ENCODE measurements around the gene VPS35. TPM values are rescaled to one million over a fixed set of nuclear protein-coding genes. Genes with fewer than 3 reads are reported as not detected.
"Not testable (repeated sequence)": the region's sequence is repeated elsewhere in the genome, so short reads cannot be mapped to it uniquely, and the experiment has no call there.

VPS35 gene
- total RNA-seq, 1 donor from 2014 or later = 81.5 TPM

DNA sequence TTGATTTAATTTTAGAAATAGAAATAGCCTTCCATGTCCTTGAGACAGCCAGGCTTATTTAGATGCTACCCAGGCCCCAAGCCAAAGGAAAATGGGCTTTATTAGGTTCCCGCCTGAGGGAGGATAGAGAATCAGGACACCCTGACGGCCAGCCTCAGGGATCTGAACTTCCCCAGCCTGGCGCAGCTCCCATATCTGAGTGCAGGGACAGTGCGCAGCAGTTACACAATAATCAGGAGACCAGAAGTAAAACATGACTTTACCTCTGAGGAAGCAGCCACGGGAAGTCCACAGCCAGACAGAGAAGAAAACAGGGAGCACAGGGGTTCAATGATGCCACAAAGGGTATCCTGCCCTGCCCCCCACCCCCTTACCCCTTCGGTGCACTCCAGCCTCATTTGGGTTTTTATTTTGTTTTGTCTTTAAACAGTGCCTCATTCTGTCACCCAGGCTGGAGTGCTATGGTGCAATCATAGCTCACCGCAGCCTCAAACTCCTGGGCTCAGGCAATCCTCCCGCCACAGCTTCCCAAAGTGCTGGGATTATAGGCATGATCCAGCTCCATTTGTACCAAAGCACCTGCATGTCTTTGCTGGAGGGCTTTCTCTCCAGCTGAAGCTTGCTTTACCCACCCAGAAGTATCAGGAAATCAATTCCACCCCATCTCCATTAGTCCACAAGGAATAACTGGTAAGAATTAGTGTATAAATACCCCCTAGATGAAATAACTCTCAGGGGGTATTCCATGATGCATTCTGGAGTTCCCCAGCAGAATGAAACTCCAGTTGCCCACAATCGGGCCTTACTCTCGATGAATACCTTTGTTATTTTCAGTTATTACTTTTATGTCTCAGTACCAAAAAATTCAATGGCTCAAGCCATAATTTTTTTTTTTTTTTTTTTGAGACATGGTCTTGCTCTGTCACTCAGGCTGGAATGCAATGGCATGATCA, 22.4 kb upstream of the VPS35 start:
- DNase-seq = no peak

DNA sequence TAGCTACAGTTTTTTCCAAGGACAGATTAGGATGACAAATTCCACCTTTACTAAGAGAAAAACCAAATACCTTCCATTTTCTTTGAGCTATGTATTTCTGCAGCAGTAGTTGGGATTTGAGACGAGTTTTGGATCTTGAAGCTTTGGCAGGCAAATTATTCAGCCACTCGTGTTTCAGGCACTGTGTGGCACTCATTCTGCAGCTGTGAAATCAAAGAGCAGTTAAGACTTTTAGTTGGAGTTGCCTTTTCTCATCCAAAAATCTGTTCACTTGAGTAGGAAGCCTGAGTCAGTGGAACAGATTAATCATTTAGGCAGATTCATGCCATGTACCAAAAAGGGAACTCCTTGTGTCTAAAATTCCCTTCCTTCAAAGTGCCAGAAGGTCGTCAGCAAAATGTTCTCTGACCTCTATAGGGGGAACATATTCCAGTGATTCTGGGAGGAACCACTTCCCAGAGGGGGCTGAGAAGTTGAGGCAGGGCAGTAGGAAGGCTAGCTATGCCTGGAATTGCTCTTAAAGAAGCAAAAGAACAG, 20.6 kb upstream of the VPS35 start:
- DNase-seq = no peak

DNA sequence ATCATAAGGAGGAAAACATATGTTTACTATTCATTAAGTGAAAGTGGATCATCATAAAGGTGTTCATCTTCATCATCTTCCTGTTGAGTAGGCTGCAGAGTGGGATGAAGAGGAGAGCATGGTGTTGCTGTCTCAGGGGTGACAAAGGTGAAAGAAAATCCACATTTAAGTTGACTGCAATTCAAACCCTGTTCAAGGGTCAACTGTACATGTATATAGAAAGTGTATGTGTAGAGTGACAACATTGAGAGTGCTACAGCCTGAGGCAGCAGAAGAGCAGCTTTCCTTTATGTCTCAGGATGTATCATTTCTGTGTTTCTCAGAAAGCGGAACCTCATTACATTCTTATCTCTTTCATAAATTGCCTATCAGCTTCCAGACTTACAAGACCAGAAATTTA, 17.7 kb upstream of the VPS35 start:
- DNase-seq = no peak

DNA sequence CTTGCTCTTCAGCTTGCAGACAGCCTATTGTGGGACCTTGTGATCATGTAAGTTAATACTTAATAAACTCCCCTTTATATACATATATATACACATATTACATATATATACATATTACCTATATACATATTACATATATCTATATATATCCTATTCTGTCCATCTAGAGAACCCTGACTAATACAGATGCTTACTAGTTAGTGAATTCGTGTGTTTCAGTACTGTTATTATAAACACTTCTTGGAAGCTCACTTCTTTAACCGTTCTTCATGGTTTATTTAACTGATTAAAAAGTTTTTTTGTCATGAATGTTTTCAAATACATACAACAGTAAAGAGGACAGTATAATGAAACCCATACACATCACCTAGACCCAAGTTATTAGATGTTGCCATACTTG, 13.1 kb upstream of the VPS35 start:
- no peak for DNase-seq

DNA sequence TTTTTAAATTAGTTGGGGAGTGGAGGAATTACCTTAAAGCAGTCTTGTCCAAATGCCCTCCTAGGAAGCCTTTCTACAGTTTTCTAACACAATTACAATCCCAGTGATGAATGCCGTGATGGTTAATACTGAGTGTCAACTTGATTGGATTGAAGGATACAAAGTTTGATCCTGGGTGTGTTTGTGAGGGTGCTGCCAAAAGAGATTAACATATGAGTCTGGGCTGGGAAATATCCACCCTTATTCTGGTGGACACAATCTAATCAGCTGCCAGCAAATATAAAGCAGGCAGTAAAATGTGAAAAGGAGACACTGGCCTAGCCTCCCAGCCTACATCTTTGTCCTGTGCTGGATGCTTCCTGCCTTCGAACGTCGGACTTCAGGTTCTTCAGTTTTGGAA, 12.6 kb upstream of the VPS35 start:
- DNase-seq = no peak

DNA sequence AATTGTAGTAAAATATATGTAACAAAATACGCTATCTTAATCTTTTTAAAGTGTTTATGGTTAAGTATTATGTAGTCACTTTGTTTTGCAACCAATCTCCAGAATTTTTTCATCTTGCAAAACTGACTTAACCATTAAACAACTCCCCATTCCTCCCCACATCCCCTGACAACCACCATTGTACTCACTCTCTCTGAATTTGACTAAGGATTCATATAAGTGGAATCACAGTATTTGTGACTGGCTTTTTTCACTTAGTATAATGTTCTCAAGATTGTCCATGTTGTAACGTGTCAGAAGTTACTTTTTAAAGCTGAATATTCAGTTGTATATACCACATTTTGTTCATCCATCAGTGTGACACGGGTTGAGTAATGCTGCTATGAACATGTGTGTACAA, 11.1 kb upstream of the VPS35 start:
- DNase-seq = no peak

DNA sequence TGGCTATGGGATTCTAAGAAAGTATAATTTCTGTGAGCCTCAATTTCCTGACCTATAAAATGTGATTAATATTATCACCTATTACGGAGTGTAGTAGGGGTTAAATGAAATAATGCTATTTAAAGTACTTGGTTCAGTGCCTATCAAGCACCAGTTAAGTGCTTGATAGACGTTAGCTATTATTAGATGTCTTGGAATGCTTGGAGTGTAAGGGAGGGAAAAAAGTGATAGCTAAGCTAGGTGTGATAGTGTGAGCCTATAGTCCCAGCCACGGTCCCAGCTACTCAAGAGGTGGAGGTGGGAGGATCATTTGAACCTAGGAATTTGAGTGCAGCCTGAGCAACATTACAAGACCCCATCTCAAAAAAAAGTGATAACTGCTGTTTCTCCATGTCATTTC, 8.0 kb upstream of the VPS35 start:
- DNase-seq = no peak

DNA sequence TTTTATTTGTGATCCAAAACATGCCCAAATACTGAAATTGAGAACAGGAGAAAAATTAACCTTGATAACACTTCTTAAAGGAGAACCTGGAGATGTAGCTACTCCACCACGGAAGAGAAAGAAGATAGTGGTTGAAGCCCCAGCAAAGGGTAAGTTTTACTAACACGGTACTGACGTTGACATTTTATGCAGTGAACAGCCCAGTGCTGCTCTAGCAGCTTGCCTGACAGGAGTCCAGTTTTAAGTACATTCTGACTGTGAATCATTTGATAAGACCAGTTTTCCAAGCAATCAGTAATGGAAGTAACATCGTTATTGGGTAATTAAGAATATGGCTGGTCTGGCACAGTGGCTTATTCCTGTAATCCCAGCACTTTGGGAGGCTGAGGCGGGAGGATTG, 7.0 kb upstream of the VPS35 start:
- no peak for DNase-seq

DNA sequence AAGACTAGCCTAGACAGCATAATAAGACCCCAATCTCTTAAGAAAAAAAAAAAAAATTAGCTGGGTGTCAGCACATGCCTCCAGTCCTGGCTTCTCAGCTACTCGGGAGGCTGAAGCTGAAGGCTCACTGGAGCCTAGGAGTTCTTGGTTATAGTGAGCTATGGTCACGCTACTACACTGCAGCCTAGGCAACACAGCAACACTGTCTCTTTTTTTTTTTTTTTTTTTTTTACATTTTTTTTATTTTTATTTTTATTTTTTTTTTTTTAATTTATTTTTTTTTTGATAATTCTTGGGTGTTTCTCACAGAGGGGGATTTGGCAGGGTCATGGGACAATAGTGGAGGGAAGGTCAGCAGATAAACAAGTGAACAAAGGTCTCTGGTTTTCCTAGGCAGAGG, 4.6 kb upstream of the VPS35 start:
- DNase-seq = no peak

DNA sequence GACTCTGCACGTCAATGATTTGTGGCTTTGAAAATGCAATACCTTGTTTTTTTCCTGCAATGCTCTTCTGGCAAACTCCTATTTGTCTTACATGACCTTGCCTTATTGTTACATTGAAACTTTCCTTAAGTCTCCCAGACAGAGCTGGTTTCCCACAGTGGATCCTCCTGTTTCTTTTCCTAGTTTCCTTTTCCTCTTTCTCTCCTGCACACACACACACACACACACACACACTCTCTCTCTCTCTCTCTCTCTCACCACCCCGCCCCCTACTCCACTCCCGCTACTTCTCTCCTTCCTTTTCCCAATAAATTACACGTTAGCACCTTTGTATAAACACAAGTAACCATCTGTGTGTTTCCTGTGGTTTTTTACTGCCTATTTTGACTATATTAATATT, 2.7 kb upstream of the VPS35 start:
- DNase-seq = no peak

DNA sequence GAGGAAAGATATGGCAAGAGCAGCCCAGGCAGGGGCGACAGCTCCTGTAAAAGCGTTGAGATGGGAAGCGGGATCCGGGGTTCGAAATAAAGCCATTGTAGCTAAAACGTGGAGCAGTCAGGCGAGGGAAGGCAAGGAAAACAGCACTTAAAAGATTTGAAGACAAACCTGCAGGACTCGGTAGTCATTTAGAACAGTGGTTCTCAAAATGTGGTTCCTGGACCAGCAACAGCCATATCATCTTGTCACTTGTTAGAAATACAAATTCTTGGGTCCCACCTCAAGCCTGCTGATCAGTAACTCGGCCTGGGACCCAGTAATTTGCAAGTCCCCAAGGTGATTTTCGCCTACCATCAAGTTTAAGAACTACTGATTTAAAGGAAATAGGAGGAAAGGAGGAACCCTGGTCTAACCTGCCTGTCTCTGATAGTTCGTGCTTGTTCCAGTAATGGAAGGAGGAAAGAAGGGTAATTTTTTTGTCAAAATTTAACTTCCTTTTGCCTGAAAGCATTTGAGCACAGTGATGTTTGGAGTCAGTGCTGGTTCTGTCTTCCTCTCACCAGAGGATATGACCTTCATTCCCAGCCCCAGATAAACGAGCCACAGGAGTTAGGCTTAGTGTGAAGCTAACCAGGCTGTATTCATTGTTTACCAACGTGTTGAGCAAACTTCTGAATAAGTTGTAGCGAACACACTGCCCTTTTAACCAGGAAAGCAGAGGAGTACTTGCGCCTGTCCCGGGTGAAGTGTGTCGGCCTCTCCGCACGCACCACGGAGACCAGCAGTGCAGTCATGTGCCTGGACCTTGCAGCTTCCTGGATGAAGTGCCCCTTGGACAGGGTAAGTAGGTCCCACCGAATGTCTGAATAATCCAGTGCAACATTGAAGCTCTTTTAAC, 1.6 kb upstream of the VPS35 start:
- no peak for DNase-seq

DNA sequence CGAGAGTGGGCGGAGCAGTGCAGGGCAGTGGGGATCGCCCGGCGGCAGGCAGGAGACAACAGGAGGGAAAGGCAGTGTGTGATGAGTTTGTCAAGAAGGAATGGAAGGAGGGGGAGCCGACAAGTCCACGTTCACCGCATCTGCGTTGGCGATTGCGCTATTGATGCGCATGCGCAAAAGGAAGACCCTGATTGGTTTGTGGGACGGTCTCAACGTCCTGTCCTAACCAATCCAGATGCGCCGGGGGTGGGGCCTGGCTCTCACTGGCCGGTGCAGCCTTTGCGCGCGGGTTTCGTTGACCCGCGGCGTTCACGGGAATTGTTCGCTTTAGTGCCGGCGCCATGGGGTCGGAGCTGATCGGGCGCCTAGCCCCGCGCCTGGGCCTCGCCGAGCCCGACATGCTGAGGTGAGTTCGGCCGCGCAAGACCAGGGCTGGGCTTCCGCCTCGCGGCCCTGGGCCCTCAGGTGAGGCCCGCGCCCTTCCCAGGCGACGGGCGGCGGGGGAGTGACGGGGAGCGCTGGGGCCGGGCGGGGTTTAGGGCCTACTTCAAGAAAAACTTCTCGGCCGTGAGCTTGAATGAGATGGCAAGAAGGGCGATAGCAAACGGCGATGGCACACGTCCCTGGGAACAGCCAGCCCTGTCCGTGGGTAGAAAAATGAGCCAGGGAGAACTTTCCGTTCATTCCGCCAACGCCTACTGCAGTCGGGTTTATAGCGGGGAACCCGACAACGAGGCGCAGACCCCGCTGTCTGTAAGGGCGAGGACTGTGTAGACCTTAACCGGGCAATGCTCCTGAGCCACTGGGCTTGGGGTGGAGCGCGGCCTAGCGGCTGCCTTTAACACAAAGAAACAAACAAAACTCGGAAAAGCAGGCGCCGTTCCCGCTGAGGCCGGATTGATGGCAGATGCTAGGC, 645 bp upstream of the VPS35 start, which contains the start of gene ORC6:
TSS of gene ORC6 (plus strand) at position 295 of the 916 bp plus-strand sequence. CDS start at position 342, 47 bp downstream.
- peak; percentile 99 for DNase-seq

DNA sequence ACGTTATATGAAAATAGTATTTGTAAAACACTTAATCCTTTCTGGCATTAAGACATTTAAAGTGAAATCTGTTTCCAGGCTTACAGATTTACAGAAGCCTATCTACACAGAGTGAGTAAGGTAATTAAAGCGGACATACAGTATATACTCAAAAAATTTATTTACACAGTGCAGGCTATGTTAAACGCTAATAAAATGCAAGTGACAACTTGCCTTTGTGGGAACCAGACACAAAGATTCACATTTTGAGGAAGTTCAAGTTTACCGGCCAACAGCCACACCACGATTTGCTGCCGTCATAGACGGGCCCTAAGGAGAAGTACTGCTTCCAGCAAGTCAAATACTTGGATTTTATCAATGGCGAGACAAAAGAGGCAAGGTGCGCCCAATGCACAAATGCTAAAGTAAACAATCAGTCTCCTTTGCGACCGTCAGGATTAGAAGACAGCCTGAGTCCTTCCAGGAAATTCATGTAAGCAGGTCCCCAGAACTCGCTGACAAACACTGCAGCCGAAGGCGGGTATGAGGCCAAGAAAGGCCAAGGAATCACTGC, 801 bp downstream of the VPS35 start:
- DNase-seq = peak; percentile 48

DNA sequence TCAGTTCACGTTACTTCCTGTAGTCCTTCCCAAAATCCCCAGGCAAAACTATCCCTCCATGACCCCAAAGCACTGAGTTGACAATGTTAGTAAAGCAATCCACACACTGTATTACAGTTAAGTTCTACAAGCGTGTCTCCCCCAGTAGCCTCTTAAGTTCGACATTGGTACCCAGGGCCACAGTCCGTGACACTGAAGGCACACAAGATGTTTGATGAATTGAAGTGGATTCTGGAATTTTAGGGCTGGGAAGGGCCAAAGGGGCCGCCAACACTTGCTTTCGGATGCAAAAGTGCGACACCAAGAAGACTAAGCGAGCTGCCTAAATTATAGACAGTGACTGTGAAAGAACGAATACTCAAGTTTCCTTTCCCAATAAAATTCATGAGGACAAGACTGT, 1.5 kb downstream of the VPS35 start:
- DNase-seq = no peak

DNA sequence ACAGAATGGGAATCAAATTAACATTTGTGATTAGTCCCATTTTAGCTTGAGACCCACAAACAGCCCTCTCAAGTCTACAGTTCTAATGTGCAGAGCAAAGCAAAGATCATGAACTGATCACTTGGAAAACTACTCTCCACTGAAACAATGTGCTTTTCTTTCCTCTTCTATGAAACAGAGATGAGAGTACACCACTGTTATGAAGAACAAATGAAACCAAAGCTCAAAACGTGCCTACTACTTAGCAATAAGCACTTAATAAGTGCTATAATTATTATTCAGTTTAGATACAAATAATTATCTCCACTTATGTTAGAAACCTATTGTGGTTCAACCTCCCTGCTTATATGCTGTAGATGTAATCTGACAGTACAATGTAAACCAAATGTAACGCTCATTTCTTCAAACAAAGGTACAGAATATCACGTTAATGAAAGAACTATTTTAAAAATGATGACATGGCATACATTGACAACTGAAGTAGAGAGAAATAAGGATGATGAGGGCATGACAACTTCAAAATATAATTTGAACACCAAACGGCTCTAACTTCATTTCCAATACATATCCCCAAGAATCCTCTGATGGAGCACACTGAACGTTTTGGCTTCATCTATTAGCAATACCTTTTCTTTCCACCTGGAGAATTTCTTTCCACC, 2.0 kb downstream of the VPS35 start:
- no peak for DNase-seq

DNA sequence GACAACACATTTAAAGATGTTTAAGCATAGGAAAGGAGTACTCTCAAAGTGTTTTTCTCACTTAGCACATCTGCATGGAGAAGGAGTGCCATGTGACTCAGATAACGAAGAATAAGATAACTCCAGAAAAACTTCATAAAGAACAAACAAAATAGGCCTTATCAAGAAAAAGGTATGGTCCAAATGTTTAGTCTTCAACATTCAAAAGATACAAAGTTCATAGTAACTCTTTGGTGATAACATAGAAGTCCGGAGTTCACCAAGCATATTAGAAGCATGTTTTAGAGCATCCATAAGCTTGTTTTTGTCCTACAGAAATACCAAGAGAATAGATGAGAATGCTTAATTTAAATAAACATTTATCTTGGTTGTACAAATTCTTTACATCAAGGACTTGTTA, 7.1 kb downstream of the VPS35 start:
- DNase-seq = not testable (repeated sequence)

DNA sequence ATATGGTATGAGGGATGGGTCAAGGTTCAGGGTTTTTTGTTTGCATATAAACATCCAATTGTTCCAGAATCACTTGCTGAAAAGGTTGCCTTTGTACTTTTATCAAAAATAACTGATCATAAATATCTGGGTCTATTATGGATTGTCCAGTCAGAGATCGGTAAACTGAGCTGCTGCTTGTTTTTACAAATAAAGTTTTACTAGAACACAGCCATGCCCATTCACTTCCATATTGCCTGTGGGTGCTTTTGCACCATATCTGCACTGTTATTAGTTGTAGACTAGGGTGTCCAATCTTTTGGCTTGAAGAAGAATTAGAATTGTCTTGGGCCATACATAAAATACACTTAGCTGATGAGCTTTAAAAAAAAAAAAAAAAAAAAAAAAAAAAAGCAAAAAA, 11.0 kb downstream of the VPS35 start:
- not testable (repeated sequence) for DNase-seq

DNA sequence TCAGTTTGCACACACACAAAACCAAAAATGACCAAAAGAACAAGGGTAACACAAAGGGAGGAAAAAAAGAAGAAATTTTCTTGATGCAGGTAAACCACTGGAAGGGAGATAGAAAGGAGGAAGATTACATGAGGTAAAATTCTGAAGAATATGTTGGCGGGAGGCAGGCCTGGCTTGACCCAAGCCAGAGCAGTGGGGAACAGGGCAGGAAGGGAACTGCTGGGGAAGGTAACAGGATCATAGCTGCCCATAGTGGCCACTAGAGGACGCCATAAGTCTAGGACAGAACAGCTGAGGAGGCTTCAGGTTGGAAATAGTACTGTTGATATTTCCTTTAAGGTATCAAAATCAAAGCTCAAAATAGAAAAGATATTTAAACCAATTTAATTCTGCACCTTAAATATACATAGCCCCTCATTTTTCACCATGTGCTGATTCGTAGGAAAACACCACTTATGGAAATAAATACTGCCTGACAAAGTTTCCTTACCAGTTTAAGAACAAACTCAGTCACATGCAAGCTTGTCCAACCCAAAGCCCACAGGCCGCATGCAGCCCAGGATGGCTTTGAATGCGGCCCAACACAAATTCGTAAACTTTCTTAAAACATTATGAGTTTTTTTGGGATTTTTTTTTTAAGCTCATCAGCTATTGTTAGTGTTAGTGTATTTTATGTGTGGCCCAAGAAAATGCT, 15.5 kb downstream of the VPS35 start:
- no peak for DNase-seq

DNA sequence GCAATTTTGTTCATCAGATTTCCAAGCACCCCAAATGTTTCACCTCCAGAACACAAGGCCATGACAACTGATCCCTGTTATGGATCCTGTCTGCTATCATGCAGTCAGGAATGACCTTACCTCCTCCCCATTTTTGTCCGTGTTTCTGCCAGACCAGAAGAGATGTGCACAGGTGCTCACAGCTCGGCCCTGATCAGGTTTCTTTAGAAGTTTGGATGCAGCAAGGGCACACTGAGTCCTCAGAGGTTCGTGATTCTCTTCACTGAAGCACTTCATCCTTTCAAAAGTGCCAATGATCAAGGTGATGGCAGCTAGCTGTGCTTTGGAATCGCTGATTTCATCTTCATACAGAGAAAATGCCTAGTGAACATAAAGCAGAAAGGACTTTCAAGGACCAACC, 26.9 kb downstream of the VPS35 start:
- no peak for DNase-seq

DNA sequence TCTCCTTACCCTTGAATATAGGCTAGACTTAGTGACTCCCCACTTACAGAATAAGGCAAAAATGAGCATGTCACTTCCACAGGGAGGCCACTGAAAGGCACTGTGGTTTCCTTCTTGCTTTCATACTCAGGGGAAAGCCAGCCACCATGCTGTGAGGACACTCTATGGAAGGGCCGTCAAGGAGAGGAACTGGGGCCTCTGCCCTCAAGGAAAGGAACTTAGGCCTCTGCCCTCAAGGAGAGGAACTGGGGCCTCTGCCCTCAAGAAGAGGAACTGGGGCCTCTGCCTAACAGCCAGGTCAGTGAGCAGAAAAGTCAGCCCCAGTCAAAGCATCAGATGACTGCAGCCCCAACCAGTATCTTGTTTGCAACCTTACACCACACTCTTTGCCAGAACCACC, 30.1 kb downstream of the VPS35 start:
- DNase-seq = no peak

All from skin of body (tissue), 2 donors.